HG03342 (cell line): ENCODE data around the gene NAXD.
"Not testable (repeated sequence)": the region's sequence is repeated elsewhere in the genome, so short reads cannot be mapped to it uniquely, and the experiment has no call there.

ENCODE experiments used
- ATAC-seq: cut with Tn5 transposase; IDR thresholded peaks from one replicate; pipeline ENCODE4 v1.9.1; 2021; ENCODE audit warnings: mild to moderate bottlenecking, moderate library complexity; ENCODE audit not compliant: unreplicated experiment

The NAXD gene

DNA sequence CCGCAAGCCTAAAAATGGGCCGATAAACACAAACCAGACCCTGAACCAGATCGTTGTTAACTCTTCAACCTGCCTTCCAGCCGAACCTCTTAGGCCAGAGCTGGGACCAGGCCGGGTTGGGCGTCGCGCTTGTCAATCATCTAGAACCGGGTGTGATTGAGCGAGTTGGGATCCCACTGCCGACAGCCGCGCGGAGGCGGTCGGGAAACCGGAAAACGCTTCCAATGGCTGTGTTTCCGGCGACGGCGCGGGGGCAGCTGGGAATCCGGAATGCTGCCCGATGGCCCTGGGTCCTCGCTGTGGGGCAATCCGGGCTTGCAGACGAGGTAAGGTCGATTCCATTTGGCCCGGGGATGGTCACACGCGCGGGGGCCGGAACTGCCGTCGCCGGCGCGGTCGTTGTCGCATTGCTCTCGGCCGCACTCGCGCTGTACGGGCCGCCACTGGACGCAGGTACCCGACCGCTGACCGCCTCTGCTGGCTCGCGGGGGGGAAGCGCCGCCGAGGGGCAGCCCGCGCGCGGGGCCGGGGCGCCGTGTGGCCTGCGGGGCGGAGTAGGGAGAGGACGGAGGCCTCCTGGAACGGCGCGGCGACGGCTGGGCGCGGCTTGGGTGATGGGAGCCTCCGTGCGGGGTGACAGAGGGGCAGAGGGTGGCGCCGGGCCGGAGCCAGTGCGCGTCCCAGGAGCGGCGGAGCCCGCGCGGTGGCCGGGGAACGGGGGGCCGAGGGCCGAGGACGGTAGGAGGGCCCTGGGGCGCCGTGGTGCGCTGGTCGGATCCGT lies at the start of gene NAXD:
NAXD (plus strand) TSS at position 224 of the 781 bp plus-strand sequence; CDS start at position 281, 57 bp downstream.
- ATAC-seq, result peak; percentile 82

DNA sequence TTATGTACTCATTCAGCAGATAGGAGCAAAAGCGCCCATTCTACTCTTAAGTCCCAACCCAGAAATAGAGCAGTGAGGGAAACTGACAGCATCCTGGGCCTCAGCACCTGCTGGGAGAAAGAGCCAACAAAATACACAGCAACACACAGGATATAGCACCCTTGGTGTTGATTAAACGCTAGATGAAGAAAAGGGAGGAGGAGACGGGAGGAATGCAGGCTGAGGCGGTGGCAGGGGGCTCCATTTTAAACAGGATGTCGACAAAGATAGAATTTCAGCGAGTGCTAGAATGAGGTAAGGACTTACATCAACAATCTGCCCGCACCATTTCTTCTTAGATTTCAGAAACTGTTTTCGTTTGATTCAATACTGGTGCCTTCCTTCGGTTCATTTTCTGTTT lies 49.2 kb upstream of the NAXD start:
- no peak for ATAC-seq

DNA sequence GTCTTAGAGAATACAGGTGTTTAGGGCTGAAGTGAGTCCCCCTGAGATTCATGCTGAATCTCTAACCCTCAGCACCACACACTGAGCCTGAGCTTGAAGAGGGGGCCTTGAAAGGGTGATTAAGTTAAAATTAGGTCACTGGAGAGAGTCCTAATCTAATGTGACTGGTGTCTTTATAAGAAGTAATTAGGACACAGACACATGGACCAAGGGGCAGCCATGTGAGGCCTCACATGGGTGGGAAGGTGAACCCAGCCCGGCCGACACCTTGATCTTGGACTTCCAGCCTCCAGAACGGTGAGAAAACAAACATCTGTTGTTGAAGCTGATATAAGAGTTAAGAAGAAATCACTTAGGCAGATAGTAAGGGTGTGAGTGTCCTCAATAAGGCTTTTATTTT lies 46.7 kb upstream of the NAXD start:
- no peak for ATAC-seq

DNA sequence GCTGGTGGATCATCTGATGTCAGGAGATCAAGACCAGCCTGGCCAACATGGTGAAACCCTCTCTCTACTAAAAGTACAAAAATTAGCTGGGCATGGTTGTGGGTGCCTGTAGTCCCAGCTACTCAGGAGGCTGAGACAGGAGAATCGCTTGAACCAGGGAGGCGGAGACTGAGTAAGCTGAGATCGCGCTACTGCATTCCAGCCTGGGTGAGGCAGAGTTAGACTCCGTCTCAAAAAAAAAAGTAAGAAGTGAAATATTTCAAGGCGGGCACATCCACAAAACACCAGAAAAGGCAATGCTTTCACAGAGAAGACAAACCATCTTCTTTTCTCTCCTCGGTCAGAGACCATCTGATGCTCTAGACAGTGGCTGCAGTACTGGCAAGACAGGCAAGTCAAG lies 45.4 kb upstream of the NAXD start:
- ATAC-seq, result not testable (repeated sequence)

DNA sequence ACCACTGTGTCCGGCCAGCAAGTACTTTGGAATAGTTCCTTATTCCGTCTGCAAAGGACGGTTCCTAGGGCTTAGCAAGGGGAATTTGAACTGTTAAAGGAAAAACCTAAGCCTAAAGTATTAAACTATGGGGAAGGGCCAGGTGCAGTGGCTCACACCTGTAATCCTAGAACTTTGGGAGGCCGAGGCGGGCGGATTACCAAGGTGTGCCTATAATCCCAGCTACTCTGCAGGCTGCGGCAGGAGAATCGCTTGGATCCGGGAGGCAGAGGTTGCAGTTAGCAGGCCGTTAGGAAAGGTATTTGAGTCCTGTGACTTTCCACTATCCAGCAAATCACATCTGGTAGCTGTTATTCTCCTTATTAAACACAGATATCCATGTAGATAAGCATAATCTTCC lies 44.5 kb upstream of the NAXD start:
- ATAC-seq, result no peak

DNA sequence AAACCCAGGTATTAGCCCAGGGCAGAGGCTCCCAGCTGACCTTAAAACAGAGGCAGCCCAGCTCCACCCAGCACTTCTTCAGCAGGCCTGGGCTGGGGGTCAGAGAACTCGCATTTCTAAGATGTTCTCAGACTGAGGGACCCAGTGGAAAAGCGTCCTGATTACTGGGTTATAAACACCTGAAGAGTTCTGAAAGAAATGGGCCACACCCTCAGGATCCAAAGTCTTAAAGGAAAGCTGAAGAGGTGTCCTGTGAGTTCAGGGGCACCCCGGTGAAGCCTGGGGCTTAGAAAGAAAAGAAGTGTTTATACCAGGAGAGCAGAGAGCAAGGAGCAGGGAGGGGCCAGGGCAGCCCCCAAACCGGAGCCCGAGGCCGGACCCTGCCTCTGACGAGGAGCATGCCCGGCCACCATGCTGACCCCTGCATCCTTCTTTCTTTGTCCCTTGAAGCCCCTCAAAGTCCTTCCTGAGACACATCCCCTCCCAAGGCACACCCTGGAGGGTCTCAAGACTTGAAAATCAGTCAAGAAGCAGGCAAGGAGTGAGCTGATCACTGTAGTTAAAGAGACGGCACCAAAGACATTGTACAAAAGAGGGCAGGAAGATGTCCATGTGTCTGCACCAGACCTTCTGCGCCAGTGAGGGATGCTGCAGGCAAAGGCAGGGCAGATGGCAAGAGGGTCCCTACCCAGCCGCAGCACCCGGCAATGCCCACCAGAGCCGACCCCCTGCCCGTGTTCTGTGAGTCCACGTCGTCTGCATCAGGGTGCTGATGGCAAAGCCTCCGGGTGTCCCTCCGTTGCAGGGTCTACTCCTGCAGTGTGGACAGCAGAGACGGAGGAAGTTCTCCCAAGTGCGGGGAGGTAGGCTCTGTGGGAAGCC lies 43.2 kb upstream of the NAXD start:
- ATAC-seq, result no peak

DNA sequence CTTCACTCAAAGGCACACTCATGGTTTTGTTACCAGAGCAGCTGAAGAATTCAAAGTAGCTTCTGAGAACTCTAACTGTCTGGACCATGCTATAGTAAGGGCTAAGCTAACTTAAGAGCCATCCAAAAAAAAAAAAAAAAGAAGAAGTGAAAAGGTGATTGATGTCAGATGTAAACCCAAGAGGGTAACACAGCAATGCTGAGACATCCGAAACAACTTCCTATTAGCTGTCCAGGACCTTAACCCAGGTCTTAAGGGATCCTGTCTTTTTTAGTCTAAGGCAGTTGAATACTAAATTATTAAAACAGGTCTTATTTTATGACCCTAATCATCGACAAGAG lies 42.6 kb upstream of the NAXD start:
- ATAC-seq, result no peak

DNA sequence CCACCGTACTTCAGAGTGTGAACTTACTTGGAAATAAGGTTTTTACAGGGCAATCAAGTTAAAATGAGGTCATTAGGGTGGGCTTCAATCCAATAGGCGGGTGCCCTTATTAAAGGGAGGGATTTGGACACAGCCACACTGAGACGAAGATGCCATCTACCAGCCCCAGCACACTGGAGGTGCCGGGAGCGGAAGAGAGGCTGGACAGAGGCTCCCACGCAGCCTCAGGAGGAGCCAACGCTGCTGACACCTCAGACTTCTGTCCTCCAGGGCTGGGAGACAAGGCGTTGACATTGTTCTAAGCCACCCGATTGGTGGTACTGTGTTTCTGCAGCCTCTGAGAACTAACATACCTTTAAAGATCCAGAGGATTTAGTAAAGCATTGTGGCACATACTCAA lies 41.2 kb upstream of the NAXD start:
- no peak for ATAC-seq

DNA sequence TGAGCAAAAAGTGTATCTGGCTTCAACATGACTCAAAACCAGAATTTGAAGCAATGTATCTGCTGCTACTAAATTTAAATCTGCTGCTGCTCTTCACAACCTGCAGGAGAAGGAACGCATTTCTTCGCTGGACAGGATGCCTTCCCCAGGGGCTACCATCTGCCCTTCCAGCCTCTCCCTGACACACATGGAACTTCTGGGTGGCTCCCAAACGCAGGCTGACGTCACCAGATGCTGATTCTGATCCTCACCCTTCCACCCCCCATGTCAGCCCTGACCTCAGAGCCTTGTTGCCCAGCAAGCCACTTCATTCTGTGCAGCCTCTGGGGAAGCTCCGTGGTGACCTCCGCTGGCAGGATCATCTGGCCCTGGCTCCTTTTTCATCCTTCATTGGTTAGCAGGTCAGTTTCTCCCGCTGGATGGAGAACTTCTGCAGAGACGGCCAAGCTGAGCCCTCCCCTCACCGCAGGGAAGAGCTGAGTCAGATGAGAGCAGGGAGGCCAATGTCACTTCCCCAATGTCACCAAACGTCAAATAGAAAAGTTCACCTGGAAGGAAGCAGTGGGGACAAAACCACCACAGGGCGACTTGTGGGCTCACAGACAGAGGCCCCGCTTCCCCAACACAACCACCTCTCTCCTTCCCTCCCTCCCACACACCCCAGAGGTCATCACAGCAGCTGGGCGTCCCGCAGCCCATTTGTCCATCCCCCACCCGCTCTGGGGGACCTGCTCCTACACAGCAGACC lies 39.8 kb upstream of the NAXD start:
- ATAC-seq, result peak; percentile 78

DNA sequence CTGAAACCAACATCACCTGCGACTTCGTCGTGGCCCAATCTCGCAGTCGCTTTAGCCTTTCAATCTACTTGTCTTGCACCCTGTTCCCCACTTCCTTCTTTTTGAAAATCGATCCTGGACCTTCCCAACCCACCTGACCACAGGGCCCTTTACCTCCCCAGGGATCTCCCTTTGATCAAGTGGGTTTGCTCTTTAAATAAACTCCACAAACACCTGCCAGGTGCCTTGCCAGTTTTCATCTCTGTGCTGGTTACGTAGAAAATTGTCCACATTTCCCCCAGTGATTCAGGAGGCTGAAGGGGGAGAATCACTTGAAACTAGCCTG lies 39.3 kb upstream of the NAXD start:
- no peak for ATAC-seq

DNA sequence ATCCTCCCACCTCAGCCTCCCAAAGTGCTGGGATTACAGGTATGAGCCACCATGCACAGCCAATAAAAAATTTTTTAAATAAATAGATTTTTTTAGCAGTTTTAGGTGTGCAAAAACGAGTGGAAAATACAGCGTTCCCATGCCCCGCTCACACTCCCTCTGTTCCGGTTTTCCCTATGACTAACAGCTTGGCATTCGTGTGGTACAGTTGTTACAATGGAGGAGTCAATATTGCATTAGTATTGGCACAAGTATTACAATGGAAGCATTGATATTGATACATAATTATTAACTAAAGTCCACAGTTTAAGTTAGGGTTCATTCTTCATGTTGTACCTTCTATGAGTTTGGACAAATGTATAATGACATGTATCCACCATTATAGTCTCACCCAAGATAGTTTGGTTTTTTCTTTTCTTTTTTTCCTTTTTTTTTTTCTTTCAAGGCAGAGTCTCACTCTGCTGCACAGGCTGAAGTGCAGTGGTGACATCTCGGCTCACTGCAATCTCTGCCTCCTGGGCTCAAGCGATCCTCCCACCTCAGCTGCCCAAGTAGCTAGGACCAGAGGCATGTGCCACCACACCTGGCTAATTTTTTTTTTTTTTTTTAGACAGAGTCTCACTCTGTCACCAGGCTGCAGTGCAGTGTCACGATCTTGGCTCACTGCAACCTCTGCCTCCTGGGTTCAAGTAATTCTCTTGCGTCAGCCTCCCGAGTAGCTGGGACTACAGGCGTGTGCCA lies 38.4 kb upstream of the NAXD start:
- ATAC-seq, result no peak

DNA sequence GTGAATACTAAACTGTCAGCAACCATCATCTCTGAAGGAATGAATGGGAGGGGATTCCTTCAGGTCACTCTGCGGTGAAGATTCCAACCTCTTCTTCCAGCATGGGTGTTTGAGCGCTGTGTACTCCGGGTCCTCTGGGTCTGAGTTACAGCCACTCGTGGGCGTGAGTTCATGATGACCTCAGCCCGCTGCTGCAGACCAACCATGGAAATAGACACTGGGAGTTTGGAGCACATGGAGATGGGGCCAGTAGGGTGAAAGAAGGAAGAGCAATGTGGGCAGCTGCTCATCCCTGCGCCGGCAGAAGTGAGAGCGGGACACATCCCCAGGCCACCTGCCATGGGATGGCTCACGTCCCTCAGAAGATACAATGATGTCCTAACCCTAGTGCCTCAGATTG lies 37.0 kb upstream of the NAXD start:
- no peak for ATAC-seq

DNA sequence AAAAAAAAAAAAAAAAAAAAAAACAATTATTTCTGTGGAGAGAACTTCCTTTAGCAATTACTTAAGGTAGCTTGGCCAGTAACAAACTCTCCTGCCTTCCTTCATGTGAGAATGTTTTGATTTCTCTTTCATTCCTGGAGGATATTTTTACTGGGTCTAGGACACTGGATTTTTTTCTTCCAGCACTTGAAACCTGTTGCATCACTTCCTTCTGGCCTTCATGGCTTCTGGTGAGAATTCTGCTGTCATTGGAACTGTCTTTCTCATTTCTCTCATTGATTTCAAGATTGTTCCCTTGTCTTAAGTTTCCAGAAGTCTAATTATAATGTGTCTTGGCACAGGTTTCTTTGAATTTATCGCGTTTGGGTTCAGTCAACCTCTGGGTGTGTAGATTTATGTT lies 34.5 kb upstream of the NAXD start:
- ATAC-seq, result no peak

DNA sequence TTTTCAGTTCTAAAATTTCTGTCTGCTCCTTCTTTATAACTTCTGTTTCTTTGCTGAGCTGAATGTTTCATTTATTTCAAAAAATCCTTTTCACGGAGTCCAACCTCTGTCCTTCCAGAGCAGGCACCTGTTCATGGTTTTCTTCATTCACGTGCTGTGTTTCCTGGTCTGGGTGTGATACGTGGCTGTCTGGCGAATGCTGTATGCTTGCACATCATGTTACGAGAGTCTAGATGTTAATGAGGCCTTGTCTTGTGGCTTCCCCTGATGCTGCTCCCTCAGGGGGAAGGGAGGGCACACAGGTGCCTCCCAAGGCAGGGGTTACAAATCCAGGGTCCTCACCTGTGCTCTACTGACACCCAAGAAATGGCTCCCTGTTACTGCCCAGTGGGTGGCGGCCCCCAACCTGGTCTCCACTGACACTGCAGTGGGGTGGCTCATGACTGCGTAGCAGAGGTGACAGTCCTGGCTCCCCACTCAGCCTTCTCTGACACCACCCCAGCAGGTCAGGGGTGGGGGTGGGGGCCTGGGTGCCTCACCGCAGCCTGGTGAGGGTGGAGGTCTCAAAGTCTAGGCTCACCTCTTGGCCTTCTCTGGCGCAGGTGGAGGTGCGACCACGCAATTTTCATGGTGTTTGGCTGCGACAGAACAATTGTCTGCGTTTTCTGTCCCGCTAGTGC lies 33.7 kb upstream of the NAXD start:
- no peak for ATAC-seq

DNA sequence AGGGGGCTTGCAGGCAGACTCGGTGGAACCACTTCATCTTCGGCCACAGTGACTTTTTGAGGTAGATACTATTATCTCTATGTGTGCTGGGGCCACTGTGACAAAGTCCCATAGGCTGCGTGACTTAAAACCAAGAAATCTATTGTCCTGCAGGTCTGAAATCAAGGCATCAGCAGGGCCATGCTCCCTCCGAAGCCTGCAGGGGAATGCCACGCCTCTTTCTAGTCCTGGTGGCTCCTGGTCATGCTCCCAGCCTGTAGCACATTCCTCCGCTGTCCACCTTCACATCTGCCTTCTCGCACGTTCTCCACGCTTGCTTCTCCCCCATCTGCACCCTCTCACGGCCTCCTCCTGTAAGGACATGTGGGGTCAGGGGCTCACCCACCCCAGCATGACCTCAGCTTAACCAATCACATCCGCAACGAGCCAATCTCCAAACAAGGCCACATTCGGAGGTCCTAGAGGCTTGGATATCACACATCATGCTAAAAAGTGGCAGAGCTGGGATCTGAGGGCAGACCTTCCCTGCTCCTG lies 32.9 kb upstream of the NAXD start:
- ATAC-seq, result no peak

DNA sequence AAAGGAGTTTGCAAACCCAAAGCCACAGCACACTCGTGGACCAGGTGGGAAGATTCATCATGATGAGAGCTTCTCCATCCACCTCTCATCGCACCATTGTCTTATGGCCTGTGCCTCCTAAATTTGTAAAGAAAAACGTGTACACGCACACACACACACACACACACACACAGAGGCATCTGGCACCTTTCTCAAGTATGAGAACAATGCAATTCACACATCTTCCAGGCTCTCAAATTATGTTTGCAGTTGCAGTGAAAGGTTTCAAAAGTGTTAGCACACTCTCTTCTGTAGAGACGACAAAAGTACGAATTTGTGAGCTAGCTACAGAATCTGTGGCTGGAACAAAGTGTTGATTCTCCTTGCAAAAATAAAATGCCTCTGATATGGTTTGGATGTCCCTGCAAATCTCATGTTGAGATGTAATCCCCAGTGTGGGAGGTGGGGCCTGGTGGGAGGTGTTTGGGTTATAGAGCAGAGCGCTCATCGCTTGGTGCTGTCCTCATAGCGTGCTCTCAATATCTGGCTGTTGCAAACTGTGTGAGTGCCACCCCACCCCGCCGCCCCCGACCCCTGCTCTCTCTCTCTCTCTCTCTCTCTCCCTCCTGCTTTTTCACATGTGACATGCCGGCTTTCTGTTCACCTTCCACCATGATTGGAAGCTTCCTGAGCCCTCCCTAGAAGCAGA lies 32.0 kb upstream of the NAXD start:
- ATAC-seq, result no peak

DNA sequence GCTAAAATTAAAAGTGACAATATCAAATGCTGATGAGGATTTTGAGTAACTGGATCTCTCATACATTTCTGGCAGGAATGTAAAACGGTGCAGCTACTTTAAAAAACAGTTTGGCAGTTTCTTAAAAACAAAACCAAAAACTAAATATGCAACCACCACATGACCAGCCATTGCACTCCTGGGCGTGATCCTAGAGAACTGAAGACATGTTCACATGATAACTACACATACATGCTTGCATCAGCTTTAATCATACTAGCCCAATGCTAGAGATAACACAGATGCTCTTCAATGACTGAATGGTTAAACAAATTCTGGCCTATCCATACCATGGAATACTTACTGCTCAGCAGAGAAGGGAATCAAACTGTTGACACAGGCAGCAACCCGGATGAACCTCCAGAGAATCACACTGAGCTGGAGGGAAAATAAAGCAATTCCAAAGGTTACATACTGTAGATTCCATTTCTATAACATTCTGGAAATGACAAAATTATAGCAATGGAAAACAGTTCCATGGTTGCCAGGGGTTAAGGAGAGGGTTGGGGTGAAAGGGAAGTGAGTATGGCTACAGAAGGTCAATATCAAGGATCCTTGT lies 25.5 kb upstream of the NAXD start:
- no peak for ATAC-seq

DNA sequence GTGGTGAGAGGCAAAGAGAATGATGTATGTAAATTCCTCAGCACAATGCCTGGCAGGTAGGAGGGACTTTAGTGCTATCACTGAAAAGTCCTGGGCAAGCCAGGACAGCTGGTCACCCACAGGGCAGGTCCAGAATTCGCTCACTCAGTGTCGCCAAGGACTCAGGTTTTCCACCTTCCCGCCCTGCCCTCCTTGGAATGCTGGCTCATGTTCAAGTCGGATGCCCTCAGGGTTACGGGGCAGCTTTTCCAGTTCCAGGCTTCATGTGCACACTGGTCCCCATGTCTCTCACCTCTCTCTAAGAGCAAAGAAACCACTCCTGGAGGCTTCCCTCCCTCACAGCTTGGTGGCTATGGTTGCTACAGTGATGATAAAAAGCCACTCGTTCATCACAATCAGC lies 24.8 kb upstream of the NAXD start:
- ATAC-seq, result no peak

DNA sequence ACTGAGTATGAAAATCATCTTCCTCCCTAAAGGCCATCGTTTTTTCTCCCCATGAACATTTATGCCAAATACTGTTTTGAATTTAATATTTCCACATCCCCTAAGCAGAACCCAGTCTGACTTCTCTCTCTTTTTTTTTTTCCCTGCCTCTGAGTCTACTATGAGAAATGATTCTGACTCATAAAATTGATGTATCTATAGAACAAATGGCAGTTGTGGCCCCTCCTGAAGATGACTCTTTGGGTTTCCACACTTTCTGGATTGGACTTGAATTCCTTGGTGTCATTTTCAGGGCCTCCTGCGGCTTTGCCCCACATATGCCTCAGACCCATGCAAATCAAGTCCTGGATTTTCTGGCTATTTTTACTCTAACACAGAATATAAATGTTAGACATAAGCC lies 22.7 kb upstream of the NAXD start:
- no peak for ATAC-seq
